H9 (cell line): ENCODE data around the gene SEC14L5. TPM values are rescaled to one million over a fixed set of nuclear protein-coding genes. Genes with fewer than 3 reads are reported as not detected.

ENCODE experiments used
- DNase-seq: peaks from one replicate; pipeline ENCODE4 v3.0.0-alpha.2; 2017
- H2AFZ ChIP-seq: one replicate; pipeline ENCODE4 v1.6.1; 2013; ENCODE audit warnings: mild to moderate bottlenecking, low read length, control low read depth, moderate library complexity
- H2AK5ac ChIP-seq: 2 replicates; pipeline ENCODE4 v1.6.1; 2013; ENCODE audit warnings: low read length, control low read depth, mixed read lengths; ENCODE audit not compliant: insufficient read length
- H2BK120ac ChIP-seq: one replicate; pipeline ENCODE4 v1.6.1; 2013; ENCODE audit warnings: low read depth, mild to moderate bottlenecking, low read length, control low read depth, inconsistent platforms; ENCODE audit not compliant: poor library complexity, severe bottlenecking
- H2BK12ac ChIP-seq: 2 replicates; pipeline ENCODE4 v1.6.1; 2013; ENCODE audit warnings: low read length, control low read depth, mixed read lengths, low read depth; ENCODE audit not compliant: insufficient read length
- H2BK15ac ChIP-seq: 2 replicates; pipeline ENCODE4 v1.6.1; 2013; ENCODE audit warnings: low read depth, low read length, control low read depth
- H2BK20ac ChIP-seq: one replicate; pipeline ENCODE4 v1.6.1; 2013; ENCODE audit warnings: low read depth, mild to moderate bottlenecking, low read length, control low read depth, inconsistent platforms; ENCODE audit not compliant: poor library complexity, severe bottlenecking
- H2BK5ac ChIP-seq: 2 replicates; pipeline ENCODE4 v1.6.1; 2013; ENCODE audit warnings: low read length, control low read depth, mixed read lengths; ENCODE audit not compliant: insufficient read length
- H3K14ac ChIP-seq: 2 replicates; pipeline ENCODE4 v1.6.1; 2013; ENCODE audit warnings: low read length, control low read depth; ENCODE audit not compliant: insufficient read depth
- H3K18ac ChIP-seq: 2 replicates; pipeline ENCODE4 v1.6.1; 2013; ENCODE audit warnings: low read depth, mild to moderate bottlenecking, mixed read lengths, low read length, control low read depth; ENCODE audit not compliant: insufficient read length
- H3K23ac ChIP-seq: 2 replicates; pipeline ENCODE4 v1.6.1; 2013; ENCODE audit warnings: low read length, control low read depth, mixed read lengths, low read depth; ENCODE audit not compliant: insufficient read length
- H3K23me2 ChIP-seq: 2 replicates; pipeline ENCODE4 v1.6.1; 2013; ENCODE audit warnings: low read depth, mild to moderate bottlenecking, mixed read lengths, low read length, control low read depth; ENCODE audit not compliant: insufficient read length, poor library complexity, severe bottlenecking
- H3K27ac ChIP-seq: 2 replicates; pipeline ENCODE4 v1.5.1; 2013; ENCODE audit warnings: low read length, control low read depth, mixed read lengths, low read depth; ENCODE audit not compliant: insufficient read length
- H3K27me3 ChIP-seq: 2 replicates; pipeline ENCODE4 v1.6.1; 2013; ENCODE audit warnings: low read length, control low read depth, inconsistent platforms; ENCODE audit not compliant: insufficient read depth
- H3K4ac ChIP-seq: 2 replicates; pipeline ENCODE4 v1.6.1; 2013; ENCODE audit warnings: low read depth, mild to moderate bottlenecking, control low read depth, inconsistent platforms, low read length, moderate library complexity
- H3K4me1 ChIP-seq: 2 replicates; pipeline ENCODE4 v1.6.1; 2013; ENCODE audit warnings: low read length, control low read depth, inconsistent platforms; ENCODE audit not compliant: insufficient read depth
- H3K4me2 ChIP-seq: 2 replicates; pipeline ENCODE4 v1.6.1; 2013; ENCODE audit warnings: low read length, control low read depth, mixed read lengths; ENCODE audit not compliant: insufficient read length, insufficient read depth
- H3K56ac ChIP-seq: 2 replicates; pipeline ENCODE4 v1.6.1; 2013; ENCODE audit warnings: low read depth, mild to moderate bottlenecking, mixed read lengths, low read length, control low read depth; ENCODE audit not compliant: insufficient read length
- H3K79me1 ChIP-seq: 2 replicates; pipeline ENCODE4 v1.6.1; 2013; ENCODE audit warnings: low read depth, mild to moderate bottlenecking, moderate library complexity, low read length, control low read depth, inconsistent platforms; ENCODE audit not compliant: insufficient read depth, poor library complexity, severe bottlenecking
- H3K79me2 ChIP-seq: 2 replicates; pipeline ENCODE4 v1.6.1; 2013; ENCODE audit warnings: low read length, control low read depth, inconsistent platforms; ENCODE audit not compliant: insufficient read depth
- H3K9ac ChIP-seq: 2 replicates; pipeline ENCODE4 v1.6.1; 2013; ENCODE audit warnings: low read length, control low read depth, mixed read lengths; ENCODE audit not compliant: insufficient read length; ENCODE audit errors: extremely low read depth
- H3K9me3 ChIP-seq: one replicate; pipeline ENCODE4 v1.6.1; 2013; ENCODE audit warnings: low read depth, low read length, inconsistent platforms; ENCODE audit not compliant: control insufficient read depth
- H3T11ph ChIP-seq: one replicate; pipeline ENCODE4 v1.6.1; 2013; ENCODE audit warnings: mild to moderate bottlenecking, low read length, control low read depth, inconsistent platforms
- H4K20me1 ChIP-seq: one replicate; pipeline ENCODE4 v1.6.1; 2013; ENCODE audit not compliant: control insufficient read depth, insufficient read length, insufficient read depth
- H4K5ac ChIP-seq: 2 replicates; pipeline ENCODE4 v1.6.1; 2013; ENCODE audit warnings: low read depth, mild to moderate bottlenecking, mixed read lengths, low read length, control low read depth; ENCODE audit not compliant: insufficient read length
- H4K8ac ChIP-seq: replicated peaks from 2 replicates; pipeline ENCODE4 v1.6.1; 2013; ENCODE audit warnings: low read length, control low read depth, mixed read lengths, low read depth; ENCODE audit not compliant: insufficient read length
- H4K91ac ChIP-seq: 2 replicates; pipeline ENCODE4 v1.6.1; 2013; ENCODE audit warnings: low read depth, mild to moderate bottlenecking, moderate library complexity, mixed read lengths, low read length, control low read depth; ENCODE audit not compliant: insufficient read length
- H3K27ac Mint-ChIP-seq, 3 experiments: 2 replicates in 2 of 3; 3 replicates in 1 of 3; pipeline ENCODE4 v1.8.0; 2020 to 2021; ENCODE audit warnings: mixed read lengths in 3 of 3, mild to moderate bottlenecking in 1 of 3, moderate library complexity in 1 of 3
- H3K27me3 Mint-ChIP-seq: 2 replicates; pipeline ENCODE4 v1.8.0; 2021; ENCODE audit warnings: low read depth, mild to moderate bottlenecking, moderate library complexity, mixed read lengths
- H3K36me3 Mint-ChIP-seq, 3 experiments: 2 replicates in 2 of 3; 3 replicates in 1 of 3; pipeline ENCODE4 v1.8.0; 2020 to 2021; ENCODE audit warnings: low read depth in 3 of 3, mixed read lengths in 3 of 3; ENCODE audit not compliant: insufficient read depth in 1 of 3
- H3K4me1 Mint-ChIP-seq, 2 experiments: 2 replicates each; pipeline ENCODE4 v1.8.0; 2020; ENCODE audit warnings: mixed read lengths in 2 of 2
- H3K4me3 Mint-ChIP-seq, 2 experiments: 2 replicates in 1 of 2; 3 replicates in 1 of 2; pipeline ENCODE4 v1.8.0; 2020 to 2021; ENCODE audit warnings: mild to moderate bottlenecking in 2 of 2, mixed read lengths in 2 of 2, moderate library complexity in 1 of 2
- H3K9me3 Mint-ChIP-seq, 2 experiments: 2 replicates in 1 of 2; 3 replicates in 1 of 2; pipeline ENCODE4 v1.8.0; 2020; ENCODE audit warnings: mild to moderate bottlenecking in 2 of 2, mixed read lengths in 2 of 2, moderate library complexity in 1 of 2
- WGBS: extraction: QIAGEN DNeasy Blood & Tissue Kit; methylation state at CpG from one replicate; pipeline ENCODE4 v1.1.7; 2013; ENCODE audit warnings: missing lambda C conversion rate, low lambda C conversion rate, mixed read lengths; ENCODE audit not compliant: insufficient read length; ENCODE audit errors: extremely low coverage; 5-methylcytosine and 5-hydroxymethylcytosine counted together
- total RNA-seq: library from RNA; stranded (reverse); gene quantifications from 2 replicates; pipeline ENCODE4 v1.2.1, GENCODE V29; 2021
- TF ChIP-seq, protein P1 (sequence below): fragments of 200-600 bp; sonication (generic); conservative IDR thresholded peaks from 3 replicates; pipeline ENCODE4 v1.8.0; 2021; ENCODE audit warnings: antibody characterized with exemption, mild to moderate bottlenecking

SEC14L5 gene
- total RNA-seq, 1 experiment from 2014 or later: 4.1 TPM

DNA sequence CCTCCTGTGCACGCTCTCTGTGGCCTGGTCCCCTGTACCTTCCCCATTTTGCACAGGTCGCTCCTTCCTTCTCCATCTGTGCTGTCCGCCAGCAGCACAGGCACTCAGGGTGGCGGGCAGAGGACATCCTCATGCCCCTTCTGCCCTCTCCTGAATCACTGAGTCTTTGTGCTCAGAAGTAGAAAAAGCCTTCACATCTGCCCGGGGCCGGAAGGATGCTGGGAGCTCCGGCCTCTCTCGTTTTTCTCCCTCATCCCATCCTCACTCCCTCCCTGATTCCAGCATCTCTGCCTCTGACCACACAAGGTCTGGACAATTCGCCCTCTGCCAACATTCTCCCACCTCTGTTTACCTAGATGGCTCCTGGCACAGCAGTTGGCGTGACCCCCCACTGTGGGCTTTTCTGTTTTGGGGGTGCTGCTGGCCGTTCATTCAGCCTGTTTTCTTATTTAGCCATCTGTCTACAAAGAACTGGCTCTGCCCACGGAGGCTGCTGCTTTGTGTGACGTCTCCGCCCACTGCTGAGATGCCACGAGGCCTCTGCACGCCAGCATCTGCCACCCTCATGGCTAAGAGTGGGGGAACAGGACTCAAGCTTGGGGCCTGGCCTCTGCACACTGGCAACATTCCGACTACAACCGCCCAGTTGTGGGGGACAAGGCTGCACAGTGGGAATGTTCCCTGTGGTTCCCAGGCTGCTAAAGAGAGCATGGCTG lies 36.7 kb downstream of the SEC14L5 start:
- H3K4me3 Mint-ChIP-seq: no peak overlapping the region
- no peaks in the 10 kb centered on the region for H3K9me3 Mint-ChIP-seq
- DNase-seq: no peak

More for the DNA sequence above, 36.7 kb downstream of the SEC14L5 start:
- peaks cover 0 to 6% of the 10 kb centered on the region in 2 experiments; a peak in 2 of 4 replicates for H3K4me1 Mint-ChIP-seq
- no peak overlapping the region for H3K9ac ChIP-seq
- H3K27ac Mint-ChIP-seq: peak overlapping the region in 1 of 3 experiments; percentile 24; a peak in 2 of 7 replicates
- no peaks in the 10 kb centered on the region for H3K23me2 ChIP-seq
- no peak overlapping the region for H2BK15ac ChIP-seq
- H3K4me2 ChIP-seq: no peak overlapping the region
- H4K5ac ChIP-seq: no peak overlapping the region
- H3K9me3 ChIP-seq: no peaks in the 10 kb centered on the region
- TF ChIP-seq, protein P1, sequence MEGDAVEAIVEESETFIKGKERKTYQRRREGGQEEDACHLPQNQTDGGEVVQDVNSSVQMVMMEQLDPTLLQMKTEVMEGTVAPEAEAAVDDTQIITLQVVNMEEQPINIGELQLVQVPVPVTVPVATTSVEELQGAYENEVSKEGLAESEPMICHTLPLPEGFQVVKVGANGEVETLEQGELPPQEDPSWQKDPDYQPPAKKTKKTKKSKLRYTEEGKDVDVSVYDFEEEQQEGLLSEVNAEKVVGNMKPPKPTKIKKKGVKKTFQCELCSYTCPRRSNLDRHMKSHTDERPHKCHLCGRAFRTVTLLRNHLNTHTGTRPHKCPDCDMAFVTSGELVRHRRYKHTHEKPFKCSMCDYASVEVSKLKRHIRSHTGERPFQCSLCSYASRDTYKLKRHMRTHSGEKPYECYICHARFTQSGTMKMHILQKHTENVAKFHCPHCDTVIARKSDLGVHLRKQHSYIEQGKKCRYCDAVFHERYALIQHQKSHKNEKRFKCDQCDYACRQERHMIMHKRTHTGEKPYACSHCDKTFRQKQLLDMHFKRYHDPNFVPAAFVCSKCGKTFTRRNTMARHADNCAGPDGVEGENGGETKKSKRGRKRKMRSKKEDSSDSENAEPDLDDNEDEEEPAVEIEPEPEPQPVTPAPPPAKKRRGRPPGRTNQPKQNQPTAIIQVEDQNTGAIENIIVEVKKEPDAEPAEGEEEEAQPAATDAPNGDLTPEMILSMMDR: no peak
- H3K4me1 ChIP-seq: no peaks in the 10 kb centered on the region
- H3K79me1 ChIP-seq: no peaks in the 10 kb centered on the region
- H4K91ac ChIP-seq: no peak overlapping the region
- no peak overlapping the region for H2BK12ac ChIP-seq
- H3K27me3 ChIP-seq: no peaks in the 10 kb centered on the region
- WGBS: no CpG with 5 or more reads among the region's 18 CpGs
- no peak overlapping the region for H2AFZ ChIP-seq
- H3K79me2 ChIP-seq: no peaks in the 10 kb centered on the region
- H3K36me3 Mint-ChIP-seq: no peaks in the 10 kb centered on the region
- H2BK5ac ChIP-seq: no peak overlapping the region
- H3T11ph ChIP-seq: no peak overlapping the region
- no peak overlapping the region for H3K56ac ChIP-seq
- no peaks in the 10 kb centered on the region for H4K20me1 ChIP-seq
- H3K18ac ChIP-seq: no peak overlapping the region
- no peak overlapping the region for H3K14ac ChIP-seq
- no peaks in the 10 kb centered on the region; the same call in 1 of the 2 replicates for H3K27me3 Mint-ChIP-seq
- no peak overlapping the region for H3K23ac ChIP-seq
- no peak overlapping the region for H3K27ac ChIP-seq
- H2BK120ac ChIP-seq: no peak overlapping the region
- no peak overlapping the region for H3K4ac ChIP-seq
- no peak overlapping the region for H2AK5ac ChIP-seq
- H4K8ac ChIP-seq: no peak overlapping the region
- H2BK20ac ChIP-seq: no peak overlapping the region
